ENCODE measurements around the gene EFCAB5. TPM values are rescaled to one million over a fixed set of nuclear protein-coding genes. Genes with fewer than 3 reads are reported as not detected.
A peak's percentile ranks its signal among the peaks of the same experiment; 100 is the strongest.
"Not testable (repeated sequence)": the region's sequence is repeated elsewhere in the genome, so short reads cannot be mapped to it uniquely, and the experiment has no call there.

The EFCAB5 gene
- total RNA-seq, 1 donor from 2014 or later, result 4.3 TPM

GRCh38 chr17:30002088-30002487 lies 60.7 kb downstream of the EFCAB5 start:
- no peak for DNase-seq (ENCODE audit: low spot score)

- DNase-seq (ENCODE audit: low spot score), result peak; percentile 37
Measured at GRCh38 chr17:30005709-30006320, 64.4 kb downstream of the EFCAB5 start.

- DNase-seq (ENCODE audit: low spot score), result not testable (repeated sequence)
Measured at GRCh38 chr17:30011934-30012333, 70.5 kb downstream of the EFCAB5 start.

GRCh38 chr17:30021708-30022317 lies 80.4 kb downstream of the EFCAB5 start:
- peak; percentile 25 for DNase-seq (ENCODE audit: low spot score)

- DNase-seq (ENCODE audit: low spot score), result not testable (repeated sequence)
Measured at GRCh38 chr17:30025325-30025724, 83.9 kb downstream of the EFCAB5 start.

- no peak for DNase-seq (ENCODE audit: low spot score)
Measured at GRCh38 chr17:30027676-30028075, 86.2 kb downstream of the EFCAB5 start.

- no peak for DNase-seq (ENCODE audit: low spot score)
Measured at GRCh38 chr17:30031214-30031869, 89.9 kb downstream of the EFCAB5 start.

GRCh38 chr17:30035369-30035768 lies 93.9 kb downstream of the EFCAB5 start:
- no peak for DNase-seq (ENCODE audit: low spot score)

GRCh38 chr17:30040719-30041518 lies 99.5 kb downstream of the EFCAB5 start:
- not testable (repeated sequence) for DNase-seq (ENCODE audit: low spot score)

GRCh38 chr17:30041551-30041950 lies 100.1 kb downstream of the EFCAB5 start:
- no peak for DNase-seq (ENCODE audit: low spot score)

- DNase-seq (ENCODE audit: low spot score), result no peak
Measured at GRCh38 chr17:30062372-30062771, 120.9 kb downstream of the EFCAB5 start.

- no peak for DNase-seq (ENCODE audit: low spot score)
Measured at GRCh38 chr17:30064738-30065137, 123.3 kb downstream of the EFCAB5 start.

GRCh38 chr17:30068465-30068864 lies 127.0 kb downstream of the EFCAB5 start:
- no peak for DNase-seq (ENCODE audit: low spot score)

- DNase-seq (ENCODE audit: low spot score), result no peak
Measured at GRCh38 chr17:30074254-30074653, 132.8 kb downstream of the EFCAB5 start.

- DNase-seq (ENCODE audit: low spot score), result no peak
Measured at GRCh38 chr17:30074730-30075129, 133.3 kb downstream of the EFCAB5 start.

- DNase-seq (ENCODE audit: low spot score), result no peak
Measured at GRCh38 chr17:30082773-30083172, 141.3 kb downstream of the EFCAB5 start.

- DNase-seq (ENCODE audit: low spot score), result no peak
Measured at GRCh38 chr17:30084788-30085187, 143.4 kb downstream of the EFCAB5 start.

- no peak for DNase-seq (ENCODE audit: low spot score)
Measured at GRCh38 chr17:30086896-30087295, 145.5 kb downstream of the EFCAB5 start.

GRCh38 chr17:30087431-30087830 lies 146.0 kb downstream of the EFCAB5 start:
- not testable (repeated sequence) for DNase-seq (ENCODE audit: low spot score)

GRCh38 chr17:30091121-30091670 lies 149.8 kb downstream of the EFCAB5 start:
- peak; percentile 34 for DNase-seq (ENCODE audit: low spot score)

- DNase-seq (ENCODE audit: low spot score), result peak; percentile 38
Measured at GRCh38 chr17:30091771-30092170, 150.3 kb downstream of the EFCAB5 start.

- DNase-seq (ENCODE audit: low spot score), result no peak
Measured at GRCh38 chr17:30092886-30093285, 151.5 kb downstream of the EFCAB5 start.
